GM15510 (cell line): ENCODE results near the gene MOB3C.

Experiments
- POLR2A ChIP-seq: IDR thresholded peaks from 3 replicates; pipeline ENCODE4 v1.6.1; 2011; ENCODE audit warnings: borderline replicate concordance; ENCODE audit not compliant: insufficient read length; ENCODE audit errors: extremely low read depth

MOB3C gene

GRCh38 chr1:46596036-46596435 lies 20.6 kb downstream of the MOB3C start:
- no peak for TF ChIP-seq POLR2A

- no peak for TF ChIP-seq POLR2A
Observed at GRCh38 chr1:46595127-46595526, 21.5 kb downstream of the MOB3C start.

GRCh38 chr1:46594063-46594462 lies 22.5 kb downstream of the MOB3C start:
- TF ChIP-seq POLR2A, result no peak

- TF ChIP-seq POLR2A, result no peak
Observed at GRCh38 chr1:46592823-46593222, 23.8 kb downstream of the MOB3C start.

- TF ChIP-seq POLR2A, result no peak
Observed at GRCh38 chr1:46589529-46589928, 27.1 kb downstream of the MOB3C start.

GRCh38 chr1:46587069-46587468 lies 29.5 kb downstream of the MOB3C start:
- TF ChIP-seq POLR2A, result no peak

GRCh38 chr1:46585312-46585938 lies 31.2 kb downstream of the MOB3C start:
- TF ChIP-seq POLR2A, result no peak

GRCh38 chr1:46583494-46583893 lies 33.1 kb downstream of the MOB3C start:
- TF ChIP-seq POLR2A, result no peak

- TF ChIP-seq POLR2A, result no peak
Observed at GRCh38 chr1:46582972-46583371, 33.6 kb downstream of the MOB3C start.

GRCh38 chr1:46581681-46582455 lies 34.7 kb downstream of the MOB3C start:
- no peak for TF ChIP-seq POLR2A

GRCh38 chr1:46580140-46580903 lies 36.3 kb downstream of the MOB3C start:
- no peak for TF ChIP-seq POLR2A

- no peak for TF ChIP-seq POLR2A
Observed at GRCh38 chr1:46577671-46578070, 38.9 kb downstream of the MOB3C start.

GRCh38 chr1:46576596-46576995 lies 40.0 kb downstream of the MOB3C start:
- TF ChIP-seq POLR2A, result no peak

GRCh38 chr1:46575778-46576177 lies 40.8 kb downstream of the MOB3C start:
- TF ChIP-seq POLR2A, result no peak

GRCh38 chr1:46575300-46575699 lies 41.3 kb downstream of the MOB3C start:
- TF ChIP-seq POLR2A, result no peak
